ENCODE data around the gene PLCXD1.

GRCh38 chrX:311156-312129 lies 30.3 kb downstream of the PLCXD1 start:
- TF ChIP-seq CTCF (IDR thresholded peaks at IDR 0.05; ENCODE audit: poor library complexity) (no peak), EZH2 (IDR thresholded peaks at IDR 0.05; ENCODE audit: borderline replicate concordance) (no peak)

Data from hepatocyte (in vitro differentiated cells).